GM20000 (cell line): ENCODE data around the gene PDE4DIP.
"Not testable (repeated sequence)": the region's sequence is repeated elsewhere in the genome, so short reads cannot be mapped to it uniquely, and the experiment has no call there.

ENCODE experiments used
- DNase-seq: peaks from one replicate; pipeline ENCODE4 v3.0.0; 2012; ENCODE audit warnings: low spot score

The PDE4DIP gene

GRCh38 chr1:148975866-148976537 lies 131.8 kb downstream of the PDE4DIP start:
- DNase-seq = not testable (repeated sequence)

GRCh38 chr1:148977785-148978184 lies 133.6 kb downstream of the PDE4DIP start:
- not testable (repeated sequence) for DNase-seq

- DNase-seq = not testable (repeated sequence)
Observed at GRCh38 chr1:148989378-148989777, 145.2 kb downstream of the PDE4DIP start.

- DNase-seq = not testable (repeated sequence)
Observed at GRCh38 chr1:148990233-148990788, 146.1 kb downstream of the PDE4DIP start.

- DNase-seq = not testable (repeated sequence)
Observed at GRCh38 chr1:148991818-148992217, 147.6 kb downstream of the PDE4DIP start.

GRCh38 chr1:148992364-148992763 lies 148.1 kb downstream of the PDE4DIP start:
- not testable (repeated sequence) for DNase-seq

GRCh38 chr1:148996449-148997224 lies 152.4 kb downstream of the PDE4DIP start:
- not testable (repeated sequence) for DNase-seq

- not testable (repeated sequence) for DNase-seq
Observed at GRCh38 chr1:148997405-148997804, 153.2 kb downstream of the PDE4DIP start.

- DNase-seq = not testable (repeated sequence)
Observed at GRCh38 chr1:149002664-149003063, 158.4 kb downstream of the PDE4DIP start.

- not testable (repeated sequence) for DNase-seq
Observed at GRCh38 chr1:149008326-149008725, 164.1 kb downstream of the PDE4DIP start.

GRCh38 chr1:149008769-149009168 lies 164.5 kb downstream of the PDE4DIP start:
- DNase-seq = not testable (repeated sequence)

- not testable (repeated sequence) for DNase-seq
Observed at GRCh38 chr1:149009761-149010160, 165.5 kb downstream of the PDE4DIP start.

GRCh38 chr1:149012599-149012998 lies 168.4 kb downstream of the PDE4DIP start:
- DNase-seq = not testable (repeated sequence)

GRCh38 chr1:149013513-149013912 lies 169.3 kb downstream of the PDE4DIP start:
- DNase-seq = not testable (repeated sequence)

GRCh38 chr1:149015522-149015921 lies 171.3 kb downstream of the PDE4DIP start:
- not testable (repeated sequence) for DNase-seq

GRCh38 chr1:149016626-149017025 lies 172.4 kb downstream of the PDE4DIP start:
- DNase-seq = not testable (repeated sequence)

- DNase-seq = not testable (repeated sequence)
Observed at GRCh38 chr1:149018577-149018976, 174.3 kb downstream of the PDE4DIP start.

GRCh38 chr1:149024327-149024726 lies 180.1 kb downstream of the PDE4DIP start:
- DNase-seq = not testable (repeated sequence)

GRCh38 chr1:149033916-149034315 lies 189.7 kb downstream of the PDE4DIP start:
- not testable (repeated sequence) for DNase-seq

- DNase-seq = not testable (repeated sequence)
Observed at GRCh38 chr1:149043056-149043455, 198.8 kb downstream of the PDE4DIP start.

GRCh38 chr1:149064611-149065010 lies 220.4 kb downstream of the PDE4DIP start:
- not testable (repeated sequence) for DNase-seq

- not testable (repeated sequence) for DNase-seq
Observed at GRCh38 chr1:149075505-149076127, 231.4 kb downstream of the PDE4DIP start.
